HCT116 (cell line): ENCODE results near the gene ASS1. TPM values are rescaled to one million over a fixed set of nuclear protein-coding genes. Genes with fewer than 3 reads are reported as not detected.
A peak's percentile ranks its signal among the peaks of the same experiment; 100 is the strongest.

ENCODE experiments used
- ATAC-seq: fragments of 200-7000 bp; cut with Tn5 transposase; 2 replicates; pipeline ENCODE4 v1.9.1; 2020; ENCODE audit warnings: mild to moderate bottlenecking, moderate library complexity
- BruUV-seq: library from RNA; stranded (reverse); fragments of 400-500 nt; replicated peaks from 2 replicates; lab custom pipeline; 2021; lab: Mats Ljungman, UMichigan
- CTCF ChIA-PET: fragments of 300-600 bp; sonication (Branson Sonifier 250); formaldehyde crosslinking; loops from one replicate; lab custom pipeline; 2021; ENCODE audit warnings: antibody characterized with exemption; lab: Charles Lee
- POLR2A ChIA-PET: fragments of 300-600, 350-600 bp; sonication (Branson Sonifier 250); formaldehyde crosslinking; loops from one replicate; lab custom pipeline; 2021; ENCODE audit warnings: antibody characterized with exemption; lab: Charles Lee
- RAD21 ChIA-PET, 2 experiments: fragments of 300-600 bp; sonication (Branson Sonifier 250); formaldehyde crosslinking; loops; one replicate each; lab custom pipeline; 2023; ENCODE audit warnings: low total read pairs in 2 of 2; ENCODE audit not compliant: uncharacterized antibody in 2 of 2, unreplicated experiment in 2 of 2, low non-redundant PET in 1 of 2; lab: Charles Lee
- DNase-seq: peaks from one replicate; pipeline ENCODE4 v3.0.0-alpha.2; 2010; ENCODE audit warnings: low read depth, low spot score
- H2AFZ ChIP-seq: fragments of 200-600 bp; shearing (Covaris generic), sonication (generic); 2 replicates; pipeline ENCODE4 v1.6.1; 2017; ENCODE audit warnings: low read depth, mixed run types, mixed read lengths, antibody characterized with exemption, low read length; ENCODE audit not compliant: poor library complexity, severe bottlenecking
- H3K27ac ChIP-seq: 2 replicates; pipeline ENCODE4 v1.5.1; 2012; ENCODE audit warnings: low read depth, low read length
- H3K27me3 ChIP-seq: fragments of 200-600 bp; sonication (generic); 2 replicates; pipeline ENCODE4 v1.6.1; 2016; ENCODE audit warnings: mixed run types, low read length, mixed read lengths; ENCODE audit not compliant: insufficient read depth
- H3K36me3 ChIP-seq, 2 experiments: fragments of 200-500 bp in 1 of 2; fragments of 200-600 bp in 1 of 2; sonication (Bioruptor generic) in 1 of 2; sonication (generic) in 1 of 2; 2 replicates each; pipeline versions ENCODE4 v1.5.1 to v1.6.1; 2014 to 2016; ENCODE audit warnings: low read length in 2 of 2, inconsistent platforms in 1 of 2, mixed read lengths in 1 of 2, mixed run types in 1 of 2; ENCODE audit not compliant: insufficient read depth in 2 of 2, control insufficient read depth in 1 of 2
- H3K4me1 ChIP-seq, 2 experiments: fragments of 200-600 bp in 1 of 2; sonication (generic) in 1 of 2; 2 replicates each; pipeline versions ENCODE4 v1.5.1 to v1.6.1; 2012 to 2017; ENCODE audit warnings: low read length in 2 of 2, inconsistent platforms in 1 of 2, mild to moderate bottlenecking in 1 of 2, mixed read lengths in 1 of 2, mixed run types in 1 of 2, moderate library complexity in 1 of 2; ENCODE audit not compliant: insufficient read depth in 2 of 2, control insufficient read depth in 1 of 2
- H3K4me2 ChIP-seq: fragments of 200-600 bp; sonication (generic); 2 replicates; pipeline ENCODE4 v1.6.1; 2017; ENCODE audit warnings: mixed run types, low read length, mixed read lengths
- H3K4me3 ChIP-seq, 2 experiments: fragments of 200-600 bp in 1 of 2; sonication (generic) in 1 of 2; replicated peaks in 1 of 2; 2 replicates each; pipeline ENCODE4 v1.5.1; 2011 to 2016; ENCODE audit warnings: low read length in 2 of 2, control low read depth in 1 of 2, low read depth in 1 of 2, mild to moderate bottlenecking in 1 of 2, mixed read lengths in 1 of 2, mixed run types in 1 of 2
- H3K79me2 ChIP-seq: fragments of 200-600 bp; sonication (generic); 2 replicates; pipeline ENCODE4 v1.6.1; 2017; ENCODE audit warnings: mild to moderate bottlenecking, mixed run types, low read length, moderate library complexity, mixed read lengths; ENCODE audit not compliant: insufficient read depth
- H3K9ac ChIP-seq: fragments of 200-600 bp; sonication (generic); 2 replicates; pipeline ENCODE4 v1.6.1; 2016; ENCODE audit warnings: low read length, mixed read lengths
- H3K9me2 ChIP-seq: fragments of 200-600 bp; sonication (generic), shearing (Covaris generic); 2 replicates; pipeline ENCODE4 v1.6.1; 2017; ENCODE audit warnings: mixed run types, mild to moderate bottlenecking, moderate library complexity; ENCODE audit not compliant: insufficient read depth
- H3K9me3 ChIP-seq, 2 experiments: fragments of 200-500 bp in 1 of 2; fragments of 200-600 bp in 1 of 2; sonication (Bioruptor generic) in 1 of 2; sonication (generic) in 1 of 2; 2 replicates each; pipeline ENCODE4 v1.6.1; 2014 to 2017; ENCODE audit warnings: low read length in 2 of 2, mixed read lengths in 2 of 2, inconsistent platforms in 1 of 2, low read depth in 1 of 2, mild to moderate bottlenecking in 1 of 2, mixed run types in 1 of 2, moderate library complexity in 1 of 2; ENCODE audit not compliant: control insufficient read depth in 1 of 2, insufficient read depth in 1 of 2
- H4K20me1 ChIP-seq: fragments of 200-600 bp; sonication (generic), shearing (Covaris generic); 2 replicates; pipeline ENCODE4 v1.6.1; 2017; ENCODE audit warnings: mixed run types, mild to moderate bottlenecking, moderate library complexity; ENCODE audit not compliant: insufficient read depth
- CBX3 ChIP-seq: IDR thresholded peaks from 2 replicates; pipeline ENCODE4 v1.6.1; 2012; ENCODE audit warnings: low read depth
- CEBPB ChIP-seq: IDR thresholded peaks from 2 replicates; pipeline ENCODE4 v1.6.1; 2012; ENCODE audit warnings: low read depth
- EGR1 ChIP-seq: IDR thresholded peaks from 2 replicates; pipeline ENCODE4 v1.6.1; 2012; ENCODE audit warnings: low read depth
- ELF1 ChIP-seq: IDR thresholded peaks from 2 replicates; pipeline ENCODE4 v1.6.1; 2012; ENCODE audit warnings: low read depth, borderline replicate concordance
- EZH2 ChIP-seq: fragments of 200-600 bp; sonication (generic); IDR thresholded peaks from 2 replicates; pipeline ENCODE4 v1.6.1; 2017; ENCODE audit warnings: antibody characterized with exemption, mixed run types
- EZH2phosphoT487 ChIP-seq: fragments of 200-600 bp; IDR thresholded peaks from 2 replicates; pipeline ENCODE4 v1.6.1; 2018; ENCODE audit warnings: antibody characterized with exemption, borderline replicate concordance
- FOSL1 ChIP-seq: IDR thresholded peaks from 2 replicates; pipeline ENCODE4 v1.6.1; 2012; ENCODE audit warnings: low read depth
- JUND ChIP-seq: IDR thresholded peaks from 2 replicates; pipeline ENCODE4 v1.6.1; 2012
- POLR2A ChIP-seq: IDR thresholded peaks from 2 replicates; pipeline ENCODE4 v1.7.0; 2011; ENCODE audit warnings: borderline replicate concordance; ENCODE audit not compliant: insufficient read depth, insufficient read length; ENCODE audit errors: extremely low read depth
- POLR2AphosphoS5 ChIP-seq: IDR thresholded peaks from 2 replicates; pipeline ENCODE4 v1.6.1; 2011; ENCODE audit warnings: mild to moderate bottlenecking, low read depth, low read length, moderate library complexity
- SIN3A ChIP-seq: IDR thresholded peaks from 2 replicates; pipeline ENCODE4 v1.6.1; 2012; ENCODE audit warnings: low read depth
- SP1 ChIP-seq: IDR thresholded peaks from 2 replicates; pipeline ENCODE4 v1.6.1; 2012; ENCODE audit warnings: low read depth
- SRF ChIP-seq: IDR thresholded peaks from 2 replicates; pipeline ENCODE4 v1.6.1; 2012; ENCODE audit warnings: low read depth
- TCF7L2 ChIP-seq: IDR thresholded peaks from 2 replicates; pipeline ENCODE4 v1.7.0; 2011; ENCODE audit warnings: borderline replicate concordance, inconsistent platforms; ENCODE audit not compliant: insufficient read depth, insufficient read length; ENCODE audit errors: extremely low read depth
- YY1 ChIP-seq: IDR thresholded peaks from 2 replicates; pipeline ENCODE4 v1.6.1; 2011; ENCODE audit warnings: low read length, low read depth, moderate library complexity, mild to moderate bottlenecking; ENCODE audit not compliant: insufficient replicate concordance; ENCODE audit errors: extremely low read depth
- ZFX ChIP-seq: fragments of 450-650 bp; IDR thresholded peaks from 2 replicates; pipeline ENCODE4 v1.6.1; 2017
- ZNF274 ChIP-seq: fragments of 200-500 bp; sonication (Bioruptor generic); IDR thresholded peaks from 2 replicates; pipeline ENCODE4 v1.6.1; 2014; ENCODE audit warnings: mild to moderate bottlenecking, low read depth, low read length, inconsistent platforms
- intact Hi-C: fragments of 100-400 bp; cut with micrococcal nuclease; formaldehyde crosslinking; loops from 2 replicates; pipeline ENCODE4 v1.10.0; 2022
- total RNA-seq: library from RNA; stranded (reverse); gene quantifications from one replicate; pipeline ENCODE4 v1.2.1, GENCODE V29; 2021; ENCODE audit not compliant: unreplicated experiment
- TF ChIP-seq, protein P1 (sequence below): IDR thresholded peaks from 2 replicates; pipeline ENCODE4 v1.6.1; 2011; ENCODE audit warnings: mild to moderate bottlenecking, low read length, moderate library complexity; ENCODE audit not compliant: insufficient replicate concordance; ENCODE audit errors: extremely low read depth
- TF ChIP-seq, protein P2 (sequence below): IDR thresholded peaks from 2 replicates; pipeline ENCODE4 v1.6.1; 2012; ENCODE audit warnings: low read depth
- TF ChIP-seq, protein P3 (sequence below): IDR thresholded peaks from 2 replicates; pipeline ENCODE4 v1.6.1; 2012
- TF ChIP-seq, protein P4 (sequence below): IDR thresholded peaks from 2 replicates; pipeline ENCODE4 v1.6.1; 2012
- TF ChIP-seq, protein P5 (sequence below), 3 experiments: fragments of 200-600 bp in 1 of 3; sonication (generic) in 1 of 3; IDR thresholded peaks in 2 of 3; conservative IDR thresholded peaks in 1 of 3; 2 replicates each; pipeline ENCODE4 v1.5.1; 2012 to 2017; ENCODE audit warnings: low read depth in 2 of 3, low read length in 2 of 3, antibody characterized with exemption in 1 of 3, borderline replicate concordance in 1 of 3, control low read depth in 1 of 3, mild to moderate bottlenecking in 1 of 3, mixed read lengths in 1 of 3, mixed run types in 1 of 3, moderate library complexity in 1 of 3; ENCODE audit not compliant: insufficient read depth in 1 of 3

Gene ASS1
- total RNA-seq, 1 experiment from 2014 or later: 92.6 TPM

DNA sequence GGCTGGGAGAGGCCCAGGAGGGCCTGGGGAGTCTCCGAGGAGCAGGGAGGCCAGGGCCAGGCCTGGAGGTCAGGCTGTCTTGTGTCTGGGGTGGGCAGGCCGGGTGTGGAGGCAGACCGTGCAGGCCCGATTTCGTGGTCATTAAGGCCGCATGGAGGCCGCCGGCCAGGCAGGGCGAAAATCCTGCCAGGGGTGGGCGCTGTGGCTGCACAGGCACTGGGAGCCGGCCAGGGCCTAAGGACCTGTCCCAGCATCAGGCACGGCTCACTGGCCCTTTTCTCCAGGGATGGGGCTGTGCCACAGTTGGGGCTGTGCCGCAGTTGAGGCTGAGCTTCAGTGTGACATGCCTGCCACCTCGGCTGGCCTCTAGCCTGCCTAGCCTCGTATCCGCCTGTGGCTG lies 35.9 kb downstream of the ASS1 start:
- ChIA-PET RAD21 (no interaction called here), POLR2A (no interaction called here)
- TF ChIP-seq FOSL1 (no peak), TCF7L2 (no peak), EZH2phosphoT487 (no peak), YY1 (no peak), ELF1 (no peak), CBX3 (no peak), POLR2A (no peak), POLR2AphosphoS5 (no peak), ZNF274 (no peak), EZH2 (no peak), SIN3A (no peak), EGR1 (no peak), CEBPB (no peak), SP1 (no peak), ZFX (peak; percentile 40; the same call in 1 of the 2 replicates), SRF (no peak), JUND (no peak)
- TF ChIP-seq, protein P1, sequence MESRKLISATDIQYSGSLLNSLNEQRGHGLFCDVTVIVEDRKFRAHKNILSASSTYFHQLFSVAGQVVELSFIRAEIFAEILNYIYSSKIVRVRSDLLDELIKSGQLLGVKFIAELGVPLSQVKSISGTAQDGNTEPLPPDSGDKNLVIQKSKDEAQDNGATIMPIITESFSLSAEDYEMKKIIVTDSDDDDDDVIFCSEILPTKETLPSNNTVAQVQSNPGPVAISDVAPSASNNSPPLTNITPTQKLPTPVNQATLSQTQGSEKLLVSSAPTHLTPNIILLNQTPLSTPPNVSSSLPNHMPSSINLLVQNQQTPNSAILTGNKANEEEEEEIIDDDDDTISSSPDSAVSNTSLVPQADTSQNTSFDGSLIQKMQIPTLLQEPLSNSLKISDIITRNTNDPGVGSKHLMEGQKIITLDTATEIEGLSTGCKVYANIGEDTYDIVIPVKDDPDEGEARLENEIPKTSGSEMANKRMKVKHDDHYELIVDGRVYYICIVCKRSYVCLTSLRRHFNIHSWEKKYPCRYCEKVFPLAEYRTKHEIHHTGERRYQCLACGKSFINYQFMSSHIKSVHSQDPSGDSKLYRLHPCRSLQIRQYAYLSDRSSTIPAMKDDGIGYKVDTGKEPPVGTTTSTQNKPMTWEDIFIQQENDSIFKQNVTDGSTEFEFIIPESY: no peak
- TF ChIP-seq, protein P2, sequence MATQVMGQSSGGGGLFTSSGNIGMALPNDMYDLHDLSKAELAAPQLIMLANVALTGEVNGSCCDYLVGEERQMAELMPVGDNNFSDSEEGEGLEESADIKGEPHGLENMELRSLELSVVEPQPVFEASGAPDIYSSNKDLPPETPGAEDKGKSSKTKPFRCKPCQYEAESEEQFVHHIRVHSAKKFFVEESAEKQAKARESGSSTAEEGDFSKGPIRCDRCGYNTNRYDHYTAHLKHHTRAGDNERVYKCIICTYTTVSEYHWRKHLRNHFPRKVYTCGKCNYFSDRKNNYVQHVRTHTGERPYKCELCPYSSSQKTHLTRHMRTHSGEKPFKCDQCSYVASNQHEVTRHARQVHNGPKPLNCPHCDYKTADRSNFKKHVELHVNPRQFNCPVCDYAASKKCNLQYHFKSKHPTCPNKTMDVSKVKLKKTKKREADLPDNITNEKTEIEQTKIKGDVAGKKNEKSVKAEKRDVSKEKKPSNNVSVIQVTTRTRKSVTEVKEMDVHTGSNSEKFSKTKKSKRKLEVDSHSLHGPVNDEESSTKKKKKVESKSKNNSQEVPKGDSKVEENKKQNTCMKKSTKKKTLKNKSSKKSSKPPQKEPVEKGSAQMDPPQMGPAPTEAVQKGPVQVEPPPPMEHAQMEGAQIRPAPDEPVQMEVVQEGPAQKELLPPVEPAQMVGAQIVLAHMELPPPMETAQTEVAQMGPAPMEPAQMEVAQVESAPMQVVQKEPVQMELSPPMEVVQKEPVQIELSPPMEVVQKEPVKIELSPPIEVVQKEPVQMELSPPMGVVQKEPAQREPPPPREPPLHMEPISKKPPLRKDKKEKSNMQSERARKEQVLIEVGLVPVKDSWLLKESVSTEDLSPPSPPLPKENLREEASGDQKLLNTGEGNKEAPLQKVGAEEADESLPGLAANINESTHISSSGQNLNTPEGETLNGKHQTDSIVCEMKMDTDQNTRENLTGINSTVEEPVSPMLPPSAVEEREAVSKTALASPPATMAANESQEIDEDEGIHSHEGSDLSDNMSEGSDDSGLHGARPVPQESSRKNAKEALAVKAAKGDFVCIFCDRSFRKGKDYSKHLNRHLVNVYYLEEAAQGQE: no peak
- TF ChIP-seq, protein P3, sequence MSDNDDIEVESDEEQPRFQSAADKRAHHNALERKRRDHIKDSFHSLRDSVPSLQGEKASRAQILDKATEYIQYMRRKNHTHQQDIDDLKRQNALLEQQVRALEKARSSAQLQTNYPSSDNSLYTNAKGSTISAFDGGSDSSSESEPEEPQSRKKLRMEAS: no peak
- TF ChIP-seq, protein P4, sequence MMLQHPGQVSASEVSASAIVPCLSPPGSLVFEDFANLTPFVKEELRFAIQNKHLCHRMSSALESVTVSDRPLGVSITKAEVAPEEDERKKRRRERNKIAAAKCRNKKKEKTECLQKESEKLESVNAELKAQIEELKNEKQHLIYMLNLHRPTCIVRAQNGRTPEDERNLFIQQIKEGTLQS: no peak
- TF ChIP-seq, protein P5, sequence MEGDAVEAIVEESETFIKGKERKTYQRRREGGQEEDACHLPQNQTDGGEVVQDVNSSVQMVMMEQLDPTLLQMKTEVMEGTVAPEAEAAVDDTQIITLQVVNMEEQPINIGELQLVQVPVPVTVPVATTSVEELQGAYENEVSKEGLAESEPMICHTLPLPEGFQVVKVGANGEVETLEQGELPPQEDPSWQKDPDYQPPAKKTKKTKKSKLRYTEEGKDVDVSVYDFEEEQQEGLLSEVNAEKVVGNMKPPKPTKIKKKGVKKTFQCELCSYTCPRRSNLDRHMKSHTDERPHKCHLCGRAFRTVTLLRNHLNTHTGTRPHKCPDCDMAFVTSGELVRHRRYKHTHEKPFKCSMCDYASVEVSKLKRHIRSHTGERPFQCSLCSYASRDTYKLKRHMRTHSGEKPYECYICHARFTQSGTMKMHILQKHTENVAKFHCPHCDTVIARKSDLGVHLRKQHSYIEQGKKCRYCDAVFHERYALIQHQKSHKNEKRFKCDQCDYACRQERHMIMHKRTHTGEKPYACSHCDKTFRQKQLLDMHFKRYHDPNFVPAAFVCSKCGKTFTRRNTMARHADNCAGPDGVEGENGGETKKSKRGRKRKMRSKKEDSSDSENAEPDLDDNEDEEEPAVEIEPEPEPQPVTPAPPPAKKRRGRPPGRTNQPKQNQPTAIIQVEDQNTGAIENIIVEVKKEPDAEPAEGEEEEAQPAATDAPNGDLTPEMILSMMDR (IDR thresholded peaks at IDR 0.05 in 2 of 3, conservative IDR thresholded peaks at IDR 0.05 in 1 of 3; ENCODE audit: borderline replicate concordance in 1 of 3, insufficient read depth in 1 of 3, low read depth in 2 of 3, low read length in 2 of 3): peak; percentile 29 to 52 (median 51); a peak in 5 of 6 replicates

More for the DNA sequence above, 35.9 kb downstream of the ASS1 start:
- no peaks in the 10 kb centered on the region for H3K9me3 ChIP-seq
- CTCF ChIA-PET: no interaction called here
- H3K27me3 ChIP-seq: no peaks in the 10 kb centered on the region
- DNase-seq (no peak), ATAC-seq (peak; percentile 82)
- no peaks in the 10 kb centered on the region for H4K20me1 ChIP-seq
- no TSS peak for BruUV-seq
- H3K36me3 ChIP-seq: no peaks in the 10 kb centered on the region
- H2AFZ ChIP-seq: no peak overlapping the region
- no peak overlapping the region for H3K9ac ChIP-seq
- H3K79me2 ChIP-seq: no peaks in the 10 kb centered on the region
- no peak overlapping the region for H3K4me3 ChIP-seq
- no peaks in the 10 kb centered on the region for H3K9me2 ChIP-seq
- intact Hi-C loops: loop anchor here (5.0 kb wide), 1 partner anchor 147 kb away; no protein-coding TSS in a partner anchor
- H3K4me2 ChIP-seq: no peak overlapping the region
- no peaks in the 10 kb centered on the region for H3K4me1 ChIP-seq
- H3K27ac ChIP-seq: no peak overlapping the region
